ENCODE results near the gene SKIDA1. TPM values are rescaled to one million over a fixed set of nuclear protein-coding genes. Genes with fewer than 3 reads are reported as not detected.

Gene SKIDA1
- total and polyA plus RNA-seq, 2 donors (not counting 1 experiment from before 2014, with no cell fraction given) = 0.28 to 0.50 TPM

DNA sequence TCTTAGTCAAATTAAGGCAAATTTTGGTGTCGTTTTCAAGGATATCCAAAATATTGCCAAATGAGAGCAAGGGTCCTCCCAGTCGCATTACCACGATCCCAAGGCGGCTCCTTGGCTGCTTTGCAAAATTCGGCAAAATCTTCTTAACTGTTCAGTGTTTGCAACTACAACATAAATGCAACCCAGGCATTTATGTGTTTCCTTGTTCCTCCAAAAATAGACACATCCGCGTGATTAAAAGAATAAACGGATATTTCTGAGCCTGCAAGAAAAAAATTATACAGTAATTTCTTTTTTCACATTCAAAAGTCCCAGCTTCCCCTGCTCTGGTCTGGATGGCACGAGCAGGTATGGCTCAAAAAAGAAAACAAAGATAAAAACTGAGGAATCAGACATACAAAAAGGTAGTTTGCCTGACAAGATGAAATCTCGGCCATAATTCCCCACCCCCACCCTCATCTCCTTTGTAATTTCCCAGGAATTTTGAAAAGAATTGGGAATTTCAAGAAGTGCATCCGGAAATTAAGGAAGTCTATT, 6.0 kb downstream of the SKIDA1 start:
- no peaks in the 10 kb centered on the region for H3K36me3 ChIP-seq (ENCODE audit: control insufficient read depth, insufficient read depth, low read length)
- peak overlapping the region; percentile 100 for H3K4me2 ChIP-seq (ENCODE audit: extremely low read depth, insufficient read depth, low read length)
- no peaks in the 10 kb centered on the region for H3K27me3 ChIP-seq (ENCODE audit: control insufficient read depth, insufficient read depth, low read length)
- H3K27ac ChIP-seq (ENCODE audit: insufficient read depth, low read length) = peak overlapping the region; percentile 69
- TF ChIP-seq EZH2 (IDR thresholded peaks at IDR 0.05; ENCODE audit: low read length, missing control alignments) = no peak
- TF ChIP-seq CTCF (conservative IDR thresholded peaks at IDR 0.05 in 1 of 2, IDR thresholded peaks at IDR 0.05 in 1 of 2; ENCODE audit: low read depth in 1 of 2, low read length in 2 of 2) = no peak
- no peaks in the 10 kb centered on the region for H3K79me2 ChIP-seq (ENCODE audit: control insufficient read depth, insufficient read depth, low read length)
- H3K9ac ChIP-seq (ENCODE audit: insufficient read depth, low read length) = peak overlapping the region; percentile 27
- H4K20me1 ChIP-seq (ENCODE audit: control insufficient read depth, extremely low read depth, insufficient read depth, low read length) = no peaks in the 10 kb centered on the region
- H3K4me3 ChIP-seq (replicated peaks in 1 of 4; ENCODE audit: control extremely low read depth in 1 of 4, insufficient read depth in 1 of 4, low read depth in 3 of 4, low read length in 4 of 4) = peak overlapping the region; percentile 30 to 78 (median 51)
- peaks cover 3% of the 10 kb centered on the region for H3K4me1 ChIP-seq (ENCODE audit: control insufficient read depth, extremely low read depth, insufficient read depth, low read length)
- peak overlapping the region; percentile 71 for H2AFZ ChIP-seq (ENCODE audit: low read length)
- peak; percentile 39 to 58 for DNase-seq (ENCODE audit: low read depth in 2 of 2)
- no peaks in the 10 kb centered on the region for H3K9me3 ChIP-seq (ENCODE audit: control insufficient read depth, insufficient read depth, low read depth, low read length)

GRCh38 chr10:21518641-21519396, 6.7 kb downstream of the SKIDA1 start:
- peak overlapping the region; percentile 30 to 78 (median 51) for H3K4me3 ChIP-seq (replicated peaks in 1 of 4; ENCODE audit: control extremely low read depth in 1 of 4, insufficient read depth in 1 of 4, low read depth in 3 of 4, low read length in 4 of 4)
- no peak for TF ChIP-seq CTCF (conservative IDR thresholded peaks at IDR 0.05 in 1 of 2, IDR thresholded peaks at IDR 0.05 in 1 of 2; ENCODE audit: low read depth in 1 of 2, low read length in 2 of 2)
- TF ChIP-seq EZH2 (IDR thresholded peaks at IDR 0.05; ENCODE audit: low read length, missing control alignments) = no peak
- H3K27me3 ChIP-seq (ENCODE audit: control insufficient read depth, insufficient read depth, low read length) = no peaks in the 10 kb centered on the region
- peak; percentile 63 to 76 for DNase-seq (ENCODE audit: low read depth in 2 of 2)
- no peak overlapping the region for H3K9ac ChIP-seq (ENCODE audit: insufficient read depth, low read length)
- H3K79me2 ChIP-seq (ENCODE audit: control insufficient read depth, insufficient read depth, low read length) = no peaks in the 10 kb centered on the region
- peak overlapping the region; percentile 69 for H3K27ac ChIP-seq (ENCODE audit: insufficient read depth, low read length)
- no peaks in the 10 kb centered on the region for H3K9me3 ChIP-seq (ENCODE audit: control insufficient read depth, insufficient read depth, low read depth, low read length)
- H3K4me1 ChIP-seq (ENCODE audit: control insufficient read depth, extremely low read depth, insufficient read depth, low read length) = peaks cover 3% of the 10 kb centered on the region
- no peaks in the 10 kb centered on the region for H3K36me3 ChIP-seq (ENCODE audit: control insufficient read depth, insufficient read depth, low read length)
- no peaks in the 10 kb centered on the region for H4K20me1 ChIP-seq (ENCODE audit: control insufficient read depth, extremely low read depth, insufficient read depth, low read length)
- peak overlapping the region; percentile 40 for H2AFZ ChIP-seq (ENCODE audit: low read length)
- peak overlapping the region; percentile 100 for H3K4me2 ChIP-seq (ENCODE audit: extremely low read depth, insufficient read depth, low read length)

GRCh38 chr10:21518149-21518640, 7.3 kb downstream of the SKIDA1 start:
- H3K4me1 ChIP-seq (ENCODE audit: control insufficient read depth, extremely low read depth, insufficient read depth, low read length) = peaks cover 3% of the 10 kb centered on the region
- peak overlapping the region; percentile 100 for H3K4me2 ChIP-seq (ENCODE audit: extremely low read depth, insufficient read depth, low read length)
- peak overlapping the region; percentile 30 to 78 (median 51) for H3K4me3 ChIP-seq (replicated peaks in 1 of 4; ENCODE audit: control extremely low read depth in 1 of 4, insufficient read depth in 1 of 4, low read depth in 3 of 4, low read length in 4 of 4)
- DNase-seq (ENCODE audit: low read depth in 2 of 2) = peak; percentile 79 to 91
- no peak for TF ChIP-seq CTCF (conservative IDR thresholded peaks at IDR 0.05 in 1 of 2, IDR thresholded peaks at IDR 0.05 in 1 of 2; ENCODE audit: low read depth in 1 of 2, low read length in 2 of 2)
- no peak for TF ChIP-seq EZH2 (IDR thresholded peaks at IDR 0.05; ENCODE audit: low read length, missing control alignments)
- no peaks in the 10 kb centered on the region for H3K79me2 ChIP-seq (ENCODE audit: control insufficient read depth, insufficient read depth, low read length)
- H4K20me1 ChIP-seq (ENCODE audit: control insufficient read depth, extremely low read depth, insufficient read depth, low read length) = no peaks in the 10 kb centered on the region
- no peaks in the 10 kb centered on the region for H3K36me3 ChIP-seq (ENCODE audit: control insufficient read depth, insufficient read depth, low read length)
- no peaks in the 10 kb centered on the region for H3K27me3 ChIP-seq (ENCODE audit: control insufficient read depth, insufficient read depth, low read length)
- H3K9me3 ChIP-seq (ENCODE audit: control insufficient read depth, insufficient read depth, low read depth, low read length) = no peaks in the 10 kb centered on the region
- H3K9ac ChIP-seq (ENCODE audit: insufficient read depth, low read length) = no peak overlapping the region
- no peak overlapping the region for H2AFZ ChIP-seq (ENCODE audit: low read length)
- H3K27ac ChIP-seq (ENCODE audit: insufficient read depth, low read length) = peak overlapping the region; percentile 69
